ENCODE measurements around the gene EPHB4.

DNA sequence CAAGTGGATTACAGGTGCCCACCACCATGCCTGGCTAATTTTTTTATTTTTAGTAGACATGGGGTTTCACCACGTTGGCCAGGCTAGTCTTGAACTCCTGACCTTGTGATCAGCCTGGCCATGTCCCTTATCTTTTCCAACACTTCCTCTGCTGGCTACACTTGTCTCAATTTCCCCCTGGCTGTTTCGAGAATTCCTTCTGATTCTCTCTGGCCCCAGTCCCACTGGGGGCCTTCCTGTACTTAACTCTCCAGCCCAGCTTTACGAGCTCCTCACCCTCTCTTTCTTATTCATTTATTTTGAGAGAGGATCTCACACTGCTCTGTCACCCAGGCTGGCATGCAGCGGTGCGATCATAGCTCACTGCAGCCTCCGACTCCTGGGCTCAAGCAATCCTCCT lies 8.5 kb downstream of the EPHB4 start:
- TF ChIP-seq, protein P1, sequence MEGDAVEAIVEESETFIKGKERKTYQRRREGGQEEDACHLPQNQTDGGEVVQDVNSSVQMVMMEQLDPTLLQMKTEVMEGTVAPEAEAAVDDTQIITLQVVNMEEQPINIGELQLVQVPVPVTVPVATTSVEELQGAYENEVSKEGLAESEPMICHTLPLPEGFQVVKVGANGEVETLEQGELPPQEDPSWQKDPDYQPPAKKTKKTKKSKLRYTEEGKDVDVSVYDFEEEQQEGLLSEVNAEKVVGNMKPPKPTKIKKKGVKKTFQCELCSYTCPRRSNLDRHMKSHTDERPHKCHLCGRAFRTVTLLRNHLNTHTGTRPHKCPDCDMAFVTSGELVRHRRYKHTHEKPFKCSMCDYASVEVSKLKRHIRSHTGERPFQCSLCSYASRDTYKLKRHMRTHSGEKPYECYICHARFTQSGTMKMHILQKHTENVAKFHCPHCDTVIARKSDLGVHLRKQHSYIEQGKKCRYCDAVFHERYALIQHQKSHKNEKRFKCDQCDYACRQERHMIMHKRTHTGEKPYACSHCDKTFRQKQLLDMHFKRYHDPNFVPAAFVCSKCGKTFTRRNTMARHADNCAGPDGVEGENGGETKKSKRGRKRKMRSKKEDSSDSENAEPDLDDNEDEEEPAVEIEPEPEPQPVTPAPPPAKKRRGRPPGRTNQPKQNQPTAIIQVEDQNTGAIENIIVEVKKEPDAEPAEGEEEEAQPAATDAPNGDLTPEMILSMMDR (IDR thresholded peaks at IDR 0.05; ENCODE audit: extremely low read depth in 1 of 2, insufficient read depth in 1 of 2, low read depth in 1 of 2, low read length in 2 of 2), result no peak
- TF ChIP-seq POLR2AphosphoS5 (IDR thresholded peaks at IDR 0.05; ENCODE audit: insufficient read depth, low read depth, low read length) (no peak), FOS (IDR thresholded peaks at IDR 0.05; ENCODE audit: borderline replicate concordance, insufficient read depth, low read length) (no peak)
- TF ChIP-seq, protein P2, sequence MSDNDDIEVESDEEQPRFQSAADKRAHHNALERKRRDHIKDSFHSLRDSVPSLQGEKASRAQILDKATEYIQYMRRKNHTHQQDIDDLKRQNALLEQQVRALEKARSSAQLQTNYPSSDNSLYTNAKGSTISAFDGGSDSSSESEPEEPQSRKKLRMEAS (IDR thresholded peaks at IDR 0.05; ENCODE audit: insufficient read depth, insufficient read length), result no peak

All from endothelial cell of umbilical vein (primary cell).